ENCODE results near the gene TMBIM4. TPM values are rescaled to one million over a fixed set of nuclear protein-coding genes. Genes with fewer than 3 reads are reported as not detected.
A peak's percentile ranks its signal among the peaks of the same experiment; 100 is the strongest.
"Not testable (repeated sequence)": the region's sequence is repeated elsewhere in the genome, so short reads cannot be mapped to it uniquely, and the experiment has no call there.

Gene TMBIM4
- 100 to 1,000 TPM; 130 to 168 TPM for total RNA-seq

DNA sequence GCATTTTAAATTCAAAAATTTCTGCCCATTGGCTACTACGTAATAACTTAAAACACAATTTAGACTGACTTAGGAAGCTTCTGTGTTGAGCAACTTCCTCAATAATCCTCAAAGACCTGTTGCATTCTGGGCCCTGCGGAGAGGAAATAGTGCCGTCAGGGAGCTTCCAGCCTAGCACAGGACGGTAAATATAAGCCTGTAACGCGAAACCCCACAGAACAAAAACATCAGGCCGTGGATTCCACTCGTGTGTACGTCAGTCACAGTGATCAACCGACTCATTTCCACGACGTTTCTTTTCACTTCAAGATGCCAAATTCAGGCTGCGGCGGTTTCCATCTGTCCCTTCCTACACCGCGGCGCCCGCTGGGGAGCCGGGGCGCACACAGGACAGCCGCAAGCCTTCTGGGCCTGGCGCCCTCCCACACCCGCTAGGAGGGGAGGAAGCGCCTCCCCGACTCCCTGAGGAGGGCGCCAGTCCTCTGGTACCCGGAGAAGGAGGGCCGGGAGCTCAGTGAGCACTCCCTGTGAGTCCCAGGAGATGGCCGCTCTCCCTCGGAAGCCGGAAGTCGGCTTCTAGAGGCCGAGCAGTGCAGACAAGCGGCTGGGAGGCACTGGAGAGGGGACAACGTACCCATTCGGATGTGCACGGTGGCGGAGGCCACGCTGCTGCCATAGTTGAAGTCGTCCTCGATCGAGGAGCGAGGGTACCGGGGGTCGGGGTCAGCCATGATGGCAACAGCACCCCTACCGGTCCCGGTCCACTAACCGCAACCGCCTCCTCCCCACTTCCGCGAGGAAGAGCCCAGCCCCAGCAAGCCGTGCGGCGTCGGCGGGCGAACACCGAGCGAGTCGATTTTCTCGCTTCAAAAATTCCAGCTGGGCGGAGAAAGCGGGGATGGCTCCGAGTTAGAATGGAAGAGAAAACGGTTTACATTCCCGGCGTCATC lies at the start of gene TMBIM4:
Gene TMBIM4, minus strand, starts transcription at position 776 of the 950 bp plus-strand sequence. Its CDS starts 45 bp downstream, at position 731.
- H3K27me3 ChIP-seq, result no peaks in the 10 kb centered on the region
- peak; percentile 50 for TF ChIP-seq CTCF (IDR thresholded peaks at IDR 0.05)
- intact Hi-C loops (cut with DNase I), result loop anchor here (5.0 kb wide), 1 partner anchor 133 kb away; the partner anchor contains the start of gene HELB
- peak within 1 kb of the TSS; percentile 91 to 98 for H3K9ac ChIP-seq (ENCODE audit: low read depth in 2 of 2, low read length in 2 of 2)
- no peaks in the 10 kb centered on the region for H3K9me3 ChIP-seq
- no peaks in the 10 kb centered on the region for H3K36me3 ChIP-seq
- peak within 1 kb of the TSS; percentile 86 for H3K4me3 ChIP-seq
- no peaks in the 10 kb centered on the region for H3K4me1 ChIP-seq
- DNase-seq, result peak; percentile 91
- peak within 1 kb of the TSS; percentile 100 for H3K27ac ChIP-seq

DNA sequence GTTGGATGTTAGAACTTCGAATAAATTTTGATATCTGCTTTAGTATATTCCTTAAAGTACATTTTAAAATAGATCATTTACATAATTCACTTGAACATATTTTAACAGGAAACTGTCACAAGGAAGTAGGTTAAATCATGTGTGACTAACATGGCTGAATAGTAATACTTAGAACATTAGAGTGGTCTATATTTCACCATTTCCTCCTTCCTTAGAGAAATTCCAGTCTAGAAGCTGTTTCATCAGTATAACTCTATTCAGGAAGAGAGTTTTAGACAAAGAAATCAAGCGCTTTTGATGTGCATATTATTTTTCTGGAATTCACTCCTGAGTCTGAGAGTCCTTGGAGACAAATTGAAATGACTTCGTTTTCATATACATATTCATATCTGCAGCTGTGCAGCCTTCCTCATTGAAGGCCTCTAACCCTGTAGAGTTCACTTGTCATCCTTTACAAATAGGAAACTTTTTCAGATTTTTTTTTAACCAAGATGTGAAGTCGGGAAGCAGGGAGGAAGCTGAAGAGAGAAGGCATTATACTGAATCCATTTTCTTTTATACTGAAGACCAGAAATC lies 47.6 kb upstream of the TMBIM4 start:
- peak overlapping the region; percentile 8 for H3K27ac ChIP-seq
- DNase-seq, result no peak
- intact Hi-C loops (cut with DNase I), result no loop called here
- no peaks in the 10 kb centered on the region for H3K36me3 ChIP-seq
- no peak for TF ChIP-seq CTCF (IDR thresholded peaks at IDR 0.05)
- H3K9me3 ChIP-seq, result no peaks in the 10 kb centered on the region
- no peak overlapping the region for H3K4me3 ChIP-seq
- no peak overlapping the region for H3K9ac ChIP-seq (ENCODE audit: low read depth in 2 of 2, low read length in 2 of 2)
- no peaks in the 10 kb centered on the region for H3K27me3 ChIP-seq
- H3K4me1 ChIP-seq, result no peaks in the 10 kb centered on the region

- H3K27me3 ChIP-seq; H3K4me1 ChIP-seq; H3K9me3 ChIP-seq; H3K4me3 ChIP-seq; DNase-seq; H3K36me3 ChIP-seq; intact Hi-C loops (cut with DNase I); H3K9ac ChIP-seq (ENCODE audit: low read depth in 2 of 2, low read length in 2 of 2); H3K27ac ChIP-seq: not testable (repeated sequence)
Observed at GRCh38 chr12:66213011-66213410, 43.2 kb upstream of the TMBIM4 start.

- H3K4me1 ChIP-seq; DNase-seq; intact Hi-C loops (cut with DNase I): not testable (repeated sequence)
Observed at GRCh38 chr12:66211573-66211972, 41.8 kb upstream of the TMBIM4 start.

GRCh38 chr12:66210840-66211239 lies 41.0 kb upstream of the TMBIM4 start:
- Histone ChIP-seq H3K27me3 (no peaks in the 10 kb centered on the region), H3K4me1 (no peaks in the 10 kb centered on the region), H3K9ac (ENCODE audit: low read depth in 2 of 2, low read length in 2 of 2) (no peak overlapping the region), H3K9me3 (no peaks in the 10 kb centered on the region), H3K27ac (no peak overlapping the region), H3K36me3 (no peaks in the 10 kb centered on the region), H3K4me3 (no peak overlapping the region)
- intact Hi-C loops (cut with DNase I), result no loop called here
- no peak for DNase-seq
- no peak for TF ChIP-seq CTCF (IDR thresholded peaks at IDR 0.05)

More at GRCh38 chr12:66211573-66211972, 41.8 kb upstream of the TMBIM4 start:
- not testable (repeated sequence) for H3K27me3 ChIP-seq; H3K9ac ChIP-seq (ENCODE audit: low read depth in 2 of 2, low read length in 2 of 2); H3K4me3 ChIP-seq; H3K36me3 ChIP-seq; H3K27ac ChIP-seq; H3K9me3 ChIP-seq

- H3K9ac ChIP-seq (ENCODE audit: low read depth in 2 of 2, low read length in 2 of 2), result no peak overlapping the region
- no peak overlapping the region for H3K27ac ChIP-seq
- no peaks in the 10 kb centered on the region for H3K27me3 ChIP-seq
- no peaks in the 10 kb centered on the region for H3K36me3 ChIP-seq
- TF ChIP-seq CTCF (IDR thresholded peaks at IDR 0.05), result no peak
- H3K4me3 ChIP-seq, result no peak overlapping the region
- intact Hi-C loops (cut with DNase I), result no loop called here
- DNase-seq, result no peak
- no peaks in the 10 kb centered on the region for H3K4me1 ChIP-seq
- H3K9me3 ChIP-seq, result no peaks in the 10 kb centered on the region
Observed at GRCh38 chr12:66206141-66206540, 36.3 kb upstream of the TMBIM4 start.

All from colonic mucosa (tissue), 4 donors.